ENCODE data around the gene CYLD. TPM values are rescaled to one million over a fixed set of nuclear protein-coding genes. Genes with fewer than 3 reads are reported as not detected.

The CYLD gene
- 12.3 and 22.1 TPM in 2 replicates for polyA plus RNA-seq (2011; rRNA removed)
- polyA minus RNA-seq (2011; rRNA and poly(A)+ RNA removed), result 17.3 and 17.8 TPM in 2 replicates

DNA sequence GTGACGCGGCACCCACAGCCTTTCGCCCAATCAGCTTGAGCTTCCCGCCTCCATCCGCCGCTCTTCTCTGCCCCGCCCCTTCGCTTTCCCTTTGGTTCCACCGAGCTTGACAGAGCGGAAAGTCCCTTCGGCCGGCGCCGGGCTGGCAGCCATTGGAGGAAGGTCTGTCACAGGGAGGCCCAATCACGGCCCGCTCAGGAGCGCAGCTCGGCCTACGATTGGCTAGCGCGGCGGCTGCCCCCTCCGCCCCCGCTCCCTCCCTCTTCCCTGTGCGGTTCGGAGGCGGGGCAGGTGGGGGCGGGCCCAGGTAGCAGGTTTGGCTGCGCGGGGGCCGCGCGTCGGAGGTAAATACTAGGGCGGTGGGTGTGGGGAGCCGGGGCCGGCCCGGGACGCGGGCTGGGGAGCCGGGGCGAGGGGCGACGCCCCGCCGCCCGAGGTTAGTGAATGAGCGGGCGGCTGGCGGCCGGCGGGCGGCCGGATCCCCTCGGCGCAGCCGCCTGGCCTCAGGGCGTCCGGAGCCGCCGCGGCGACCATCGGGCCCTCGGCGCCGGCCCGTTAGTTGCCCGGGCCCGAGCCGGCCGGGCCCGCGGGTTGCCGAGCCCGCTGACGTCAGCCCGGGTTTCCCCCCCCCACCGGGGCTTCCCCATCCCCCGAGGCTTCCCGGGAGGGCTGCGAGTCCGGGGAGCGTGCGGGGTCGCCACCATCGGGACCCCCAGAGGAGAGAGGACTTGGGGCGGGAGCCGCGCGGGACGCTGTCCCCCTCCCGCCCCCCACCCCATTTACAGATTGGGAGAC is at the start of gene CYLD:
Gene CYLD (plus strand): TSS at position 306 of the 795 bp plus-strand sequence. CDS start 7,613 bp downstream, outside the sequence.
- H3K27me3 ChIP-seq (ENCODE audit: control insufficient read depth, insufficient read depth, low read length), result no peaks in the 10 kb centered on the region; the same call in 1 of the 2 replicates
- H3K4me3 ChIP-seq (ENCODE audit: low read depth, low read length), result peak within 1 kb of the TSS; percentile 90
- H3K36me3 ChIP-seq (ENCODE audit: control insufficient read depth, insufficient read depth, low read length), result no peaks in the 10 kb centered on the region
- TF ChIP-seq, protein P1, sequence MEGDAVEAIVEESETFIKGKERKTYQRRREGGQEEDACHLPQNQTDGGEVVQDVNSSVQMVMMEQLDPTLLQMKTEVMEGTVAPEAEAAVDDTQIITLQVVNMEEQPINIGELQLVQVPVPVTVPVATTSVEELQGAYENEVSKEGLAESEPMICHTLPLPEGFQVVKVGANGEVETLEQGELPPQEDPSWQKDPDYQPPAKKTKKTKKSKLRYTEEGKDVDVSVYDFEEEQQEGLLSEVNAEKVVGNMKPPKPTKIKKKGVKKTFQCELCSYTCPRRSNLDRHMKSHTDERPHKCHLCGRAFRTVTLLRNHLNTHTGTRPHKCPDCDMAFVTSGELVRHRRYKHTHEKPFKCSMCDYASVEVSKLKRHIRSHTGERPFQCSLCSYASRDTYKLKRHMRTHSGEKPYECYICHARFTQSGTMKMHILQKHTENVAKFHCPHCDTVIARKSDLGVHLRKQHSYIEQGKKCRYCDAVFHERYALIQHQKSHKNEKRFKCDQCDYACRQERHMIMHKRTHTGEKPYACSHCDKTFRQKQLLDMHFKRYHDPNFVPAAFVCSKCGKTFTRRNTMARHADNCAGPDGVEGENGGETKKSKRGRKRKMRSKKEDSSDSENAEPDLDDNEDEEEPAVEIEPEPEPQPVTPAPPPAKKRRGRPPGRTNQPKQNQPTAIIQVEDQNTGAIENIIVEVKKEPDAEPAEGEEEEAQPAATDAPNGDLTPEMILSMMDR (IDR thresholded peaks at IDR 0.05; ENCODE audit: insufficient read depth, low read depth, low read length), result no peak
- POLR2A ChIA-PET, result interaction anchor here (0.5 kb wide), 1 partner anchor 373 kb away, joined by 6 read pairs; the partner anchor contains the start of gene BRD7
- CTCF ChIA-PET, result no interaction called here
- DNase-seq (ENCODE audit: low read depth), result peak; percentile 94

DNA sequence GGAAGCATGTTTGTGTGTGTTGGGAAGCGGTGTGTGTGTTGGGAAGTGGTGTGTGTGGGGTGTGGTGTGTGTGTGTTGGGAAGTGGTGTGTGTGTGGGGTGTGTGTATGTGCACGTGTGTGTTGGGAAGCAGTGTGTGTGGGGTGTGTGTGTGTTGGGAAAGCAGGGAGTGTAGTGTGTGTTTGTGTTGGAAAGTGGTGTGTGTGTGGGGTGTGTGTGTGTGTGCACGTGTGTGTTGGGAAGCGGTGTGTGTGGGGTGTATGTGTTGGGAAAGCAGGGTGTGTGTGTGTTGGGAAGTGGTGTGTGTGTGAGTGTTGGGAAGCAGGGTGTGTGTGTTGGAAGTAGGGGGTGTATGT is 49.3 kb upstream of the CYLD start:
- peaks cover 9% of the 10 kb centered on the region for H3K27me3 ChIP-seq (ENCODE audit: control insufficient read depth, insufficient read depth, low read length)
- DNase-seq (ENCODE audit: low read depth), result no peak
- H3K36me3 ChIP-seq (ENCODE audit: control insufficient read depth, insufficient read depth, low read length), result no peaks in the 10 kb centered on the region
- ChIA-PET POLR2A (no interaction called here), CTCF (no interaction called here)
- TF ChIP-seq, protein P1 (IDR thresholded peaks at IDR 0.05; ENCODE audit: insufficient read depth, low read depth, low read length), result no peak
- H3K4me3 ChIP-seq (ENCODE audit: low read depth, low read length), result no peak overlapping the region

DNA sequence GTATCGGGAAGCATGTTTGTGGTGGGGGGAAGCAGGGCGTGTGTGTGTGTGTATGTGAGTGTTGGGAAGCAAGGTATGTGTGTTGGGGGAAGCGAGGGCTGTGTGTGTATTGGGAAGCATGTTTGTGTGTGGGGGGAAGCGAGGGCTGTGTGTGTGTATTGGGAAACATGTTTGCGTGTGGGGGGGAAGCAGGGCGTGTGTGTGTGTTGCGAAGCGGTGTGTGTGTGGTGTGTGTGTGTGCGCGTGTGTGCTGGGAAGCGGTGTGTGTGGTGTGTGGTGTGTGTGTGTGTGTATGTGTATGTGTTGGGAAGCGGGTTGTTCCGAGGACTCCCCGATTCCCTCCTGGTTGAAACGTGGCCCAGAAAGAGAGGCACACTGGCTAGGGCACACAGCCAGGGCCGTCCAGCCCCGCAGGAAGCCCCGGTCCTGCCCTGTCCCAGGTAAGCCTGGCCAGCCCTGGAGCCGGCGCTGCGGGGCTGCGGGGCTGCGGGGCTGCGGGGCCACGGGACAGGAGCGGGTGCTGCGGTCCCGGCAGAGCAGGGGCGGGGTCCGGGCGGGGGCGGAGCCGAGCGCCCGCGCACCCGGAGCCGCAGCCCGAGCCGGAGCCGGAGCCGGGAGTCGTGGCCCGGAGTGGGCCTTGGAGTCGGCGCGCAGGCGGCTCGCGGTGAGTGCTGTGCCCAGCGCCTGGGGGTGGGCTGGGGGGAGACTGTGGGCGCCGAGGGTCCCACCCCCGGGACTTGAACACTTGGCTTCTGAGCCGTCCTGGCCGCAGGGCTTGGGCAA is 48.7 kb upstream of the CYLD start, which contains the start of gene NOD2:
Gene NOD2 (plus strand): TSS at position 608 of the 783 bp plus-strand sequence. CDS start 5,890 bp downstream, outside the sequence.
- ChIA-PET POLR2A (interaction anchor here (0.6 kb wide), 1 partner anchor 196 kb away, joined by 5 read pairs; no protein-coding TSS in a partner anchor), CTCF (interaction anchor here (1.6 kb wide), 1 partner anchor 114 kb away, joined by 5 read pairs; no protein-coding TSS in a partner anchor)
- H3K27me3 ChIP-seq (ENCODE audit: control insufficient read depth, insufficient read depth, low read length), result peaks cover 9% of the 10 kb centered on the region
- TF ChIP-seq, protein P1 (IDR thresholded peaks at IDR 0.05; ENCODE audit: insufficient read depth, low read depth, low read length), result no peak
- no peaks in the 10 kb centered on the region for H3K36me3 ChIP-seq (ENCODE audit: control insufficient read depth, insufficient read depth, low read length)
- DNase-seq (ENCODE audit: low read depth), result no peak
- peak within 1 kb of the TSS; percentile 18; the same call in 1 of the 2 replicates for H3K4me3 ChIP-seq (ENCODE audit: low read depth, low read length)

DNA sequence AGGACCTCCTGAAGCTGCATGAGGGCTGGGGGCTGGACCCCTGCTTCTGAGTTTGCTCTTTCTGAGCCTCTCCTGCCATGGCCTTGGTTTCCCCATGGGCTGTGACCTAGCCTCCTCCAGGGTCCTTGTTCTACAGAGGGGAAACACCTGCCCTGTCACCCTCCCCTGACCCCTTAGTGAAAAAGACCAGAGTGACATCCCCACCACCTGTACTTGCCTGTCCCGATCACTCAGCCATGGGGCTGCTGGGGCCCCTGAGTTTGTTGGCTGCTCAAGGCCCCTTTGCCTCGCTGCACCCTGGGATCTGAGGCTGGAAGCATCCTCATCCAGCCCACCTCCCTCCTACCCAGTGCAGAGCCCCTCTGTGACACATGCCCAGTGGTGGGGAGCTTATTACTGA is 47.7 kb upstream of the CYLD start:
- Histone ChIP-seq H3K36me3 (ENCODE audit: control insufficient read depth, insufficient read depth, low read length) (no peaks in the 10 kb centered on the region), H3K4me3 (ENCODE audit: low read depth, low read length) (no peak overlapping the region), H3K27me3 (ENCODE audit: control insufficient read depth, insufficient read depth, low read length) (peaks cover 9% of the 10 kb centered on the region)
- POLR2A ChIA-PET, result no interaction called here
- CTCF ChIA-PET, result interaction anchor here (1.6 kb wide), 1 partner anchor 113 kb away, joined by 5 read pairs; no protein-coding TSS in a partner anchor
- TF ChIP-seq, protein P1 (IDR thresholded peaks at IDR 0.05; ENCODE audit: insufficient read depth, low read depth, low read length), result no peak
- no peak for DNase-seq (ENCODE audit: low read depth)
